SW 1271 (cell line): Measurements from ENCODE around the gene HELLS.
"Not testable (repeated sequence)": the region's sequence is repeated elsewhere in the genome, so short reads cannot be mapped to it uniquely, and the experiment has no call there.

Source experiments
- DNase-seq, 2 experiments: peaks; one replicate each; lab custom pipeline; 2025; lab: John Stamatoyannopoulos, UW

Gene HELLS

GRCh38 chr10:94545391-94546048 is at the start of gene HELLS:
Gene HELLS, plus strand, starts transcription at chr10:94545788. Its CDS starts 134 bp downstream, at chr10:94545922.
- peak; percentile 34 to 79 for DNase-seq

DNA sequence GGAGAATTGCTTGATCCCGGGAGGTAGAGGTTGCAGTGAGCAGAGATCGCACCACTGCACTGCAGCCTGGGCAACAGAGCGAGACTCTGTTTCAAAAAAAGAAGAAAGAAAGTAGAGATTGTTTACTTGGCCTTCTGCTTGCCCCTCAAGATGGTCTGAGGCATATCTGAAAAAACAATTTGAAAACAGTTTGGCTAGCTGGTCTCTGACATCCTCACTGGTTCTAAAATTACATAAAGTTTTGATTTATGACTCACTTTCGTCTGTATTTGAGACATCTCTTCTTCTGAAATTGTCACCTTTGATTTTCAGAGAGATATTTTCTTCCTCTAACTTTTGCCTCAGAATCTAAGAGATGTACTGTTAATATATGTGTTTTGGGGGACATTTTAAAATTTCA is 49.6 kb upstream of the HELLS start:
- no peak for DNase-seq

DNA sequence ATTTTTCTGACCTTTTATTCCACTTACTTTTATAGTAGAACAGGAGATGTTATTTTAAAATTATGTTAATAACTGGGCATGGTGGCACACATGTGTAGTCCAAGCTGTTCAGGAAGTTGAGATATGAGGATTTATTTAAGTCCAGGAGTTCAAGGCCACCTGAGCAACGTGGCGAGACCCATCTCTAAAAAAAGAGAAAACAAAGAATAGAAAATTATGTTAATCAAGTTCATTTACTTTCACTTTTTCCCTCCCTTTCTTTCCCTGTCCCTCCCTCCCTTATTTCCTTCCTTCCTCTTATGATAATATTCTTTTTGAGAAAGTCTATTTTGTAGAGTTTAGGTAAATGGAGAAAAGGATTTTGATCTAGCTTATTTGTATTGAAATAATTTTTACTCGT is 48.9 kb upstream of the HELLS start:
- no peak for DNase-seq

DNA sequence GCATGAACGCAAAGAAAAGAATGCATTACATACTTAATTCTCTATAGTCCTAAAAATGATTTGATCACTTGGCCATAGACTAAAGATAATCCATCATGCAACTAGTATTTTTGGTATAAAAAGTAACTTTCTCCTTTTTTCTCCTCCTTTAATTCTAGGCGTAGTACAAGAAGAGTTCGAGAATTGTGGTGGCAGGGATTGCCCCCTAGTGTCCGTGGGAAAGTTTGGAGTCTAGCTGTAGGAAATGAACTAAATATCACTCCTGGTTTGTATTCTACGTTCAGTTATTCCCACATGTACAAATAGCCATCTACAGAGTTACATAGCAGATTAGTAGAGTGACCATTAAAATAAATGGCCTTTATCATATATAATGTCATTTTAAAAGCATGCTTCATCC is 45.5 kb upstream of the HELLS start:
- peak in 1 of 2 experiments; percentile 20 for DNase-seq

DNA sequence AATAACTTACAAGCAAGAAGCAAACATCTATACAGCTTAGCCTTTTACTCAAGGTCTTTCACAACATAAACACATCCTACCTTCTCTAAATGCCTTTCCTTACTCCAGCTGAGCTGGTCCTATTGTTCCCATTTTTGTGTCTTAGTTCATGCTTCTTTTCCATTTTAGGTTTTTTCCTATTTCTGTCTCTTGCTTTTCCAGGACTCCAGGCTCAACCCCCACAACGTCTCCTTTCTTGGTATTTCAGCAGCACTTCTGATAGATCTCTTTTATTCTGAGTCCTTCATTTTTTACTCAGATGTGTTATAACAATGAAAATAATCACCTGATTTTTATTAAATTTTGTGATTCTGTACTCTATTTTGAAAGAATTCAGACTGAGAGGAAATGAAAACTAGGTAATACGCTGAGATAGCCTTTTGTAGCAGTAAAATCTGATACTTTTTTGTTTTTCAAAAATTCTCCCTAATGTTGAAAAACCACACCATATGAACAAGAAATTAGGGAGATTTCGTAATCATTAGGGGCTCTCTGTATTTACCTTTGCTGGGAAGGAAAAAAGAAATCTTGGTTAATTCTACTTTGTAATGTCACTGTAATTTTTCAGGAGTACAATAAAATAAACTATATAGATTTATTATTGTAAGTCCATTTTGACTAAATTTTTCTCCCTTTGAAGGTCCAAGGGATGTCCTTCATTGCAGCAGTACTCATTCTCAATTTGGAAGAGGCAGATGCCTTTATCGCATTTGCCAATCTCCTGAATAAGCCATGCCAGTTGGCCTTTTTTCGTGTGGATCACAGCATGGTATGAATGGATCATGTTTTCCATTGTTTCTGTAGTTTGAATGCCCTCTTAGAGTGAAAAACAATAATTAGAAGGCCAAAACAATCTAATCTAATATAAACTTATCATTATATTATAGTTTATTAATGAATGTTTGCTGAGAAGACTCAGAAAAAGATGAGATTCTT is 24.0 kb upstream of the HELLS start:
- no peak for DNase-seq

- no peak for DNase-seq
These were observed 21.4 kb upstream of the HELLS start for GRCh38 chr10:94524146-94524545.

- no peak for DNase-seq
These were observed 20.9 kb upstream of the HELLS start for GRCh38 chr10:94524711-94525110.

- DNase-seq: not testable (repeated sequence)
These were observed 14.0 kb upstream of the HELLS start for GRCh38 chr10:94531550-94531949.

DNA sequence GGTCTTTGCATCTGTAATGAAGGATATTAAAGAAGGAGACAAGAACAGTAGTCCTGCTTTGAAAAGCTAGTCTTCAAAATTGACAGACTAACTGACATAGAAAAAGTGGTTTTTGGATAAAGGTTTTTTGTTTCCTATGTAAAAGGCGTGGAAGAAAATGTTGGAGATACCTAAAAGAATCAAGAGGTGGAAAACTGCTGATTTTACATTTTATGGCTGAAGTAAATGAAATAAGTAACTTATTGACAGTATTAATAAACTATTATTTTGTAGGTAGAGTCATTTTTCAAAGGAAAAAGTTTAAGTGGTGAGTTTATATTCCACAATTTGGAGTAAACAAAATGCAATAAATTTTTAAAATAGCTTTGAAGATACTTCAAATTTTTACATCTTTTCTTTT is 12.6 kb upstream of the HELLS start:
- DNase-seq: no peak

GRCh38 chr10:94542282-94542681 is 3.3 kb upstream of the HELLS start:
- not testable (repeated sequence) for DNase-seq

DNA sequence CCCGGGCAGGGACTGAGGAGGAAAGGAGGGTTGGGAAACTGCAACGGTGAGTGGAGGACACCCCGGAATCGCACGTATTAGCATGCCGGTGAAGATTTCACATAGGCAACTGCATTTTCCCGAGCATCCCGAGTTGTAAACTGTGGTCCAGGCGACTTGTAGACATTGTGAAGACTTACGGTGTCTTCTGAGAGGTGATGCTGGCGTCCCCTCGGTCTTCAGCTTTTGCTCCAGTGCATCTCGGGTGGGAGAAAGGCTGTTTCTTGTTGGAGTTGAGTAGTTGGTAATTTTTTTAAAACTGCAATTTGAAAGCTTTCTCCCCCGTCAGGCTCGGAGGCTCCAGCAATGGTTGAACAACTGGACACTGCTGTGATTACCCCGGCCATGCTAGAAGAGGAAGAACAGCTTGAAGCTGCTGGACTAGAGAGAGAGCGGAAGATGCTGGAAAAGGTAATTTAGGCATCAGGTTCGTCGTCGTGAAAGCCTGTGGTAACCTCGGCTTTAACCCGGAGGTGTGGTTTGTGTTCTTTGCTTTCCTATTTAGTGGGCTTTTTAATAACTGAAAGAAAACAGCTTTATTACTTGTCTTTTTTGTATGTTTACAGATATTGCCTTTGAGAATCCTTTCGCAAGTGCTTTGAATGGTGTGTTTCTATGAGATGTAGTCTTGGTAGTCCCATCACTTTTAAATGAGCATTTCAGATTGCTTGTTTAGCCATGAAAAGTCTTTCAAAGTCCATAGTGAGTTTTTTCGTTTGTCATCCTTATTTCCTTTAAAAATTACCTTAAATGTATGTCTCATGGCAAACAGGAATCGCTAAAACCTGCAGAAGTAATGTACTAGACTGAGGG is 687 bp downstream of the HELLS start:
- peak in 1 of 2 experiments; percentile 15 for DNase-seq

- peak in 1 of 2 experiments; percentile 9 for DNase-seq
These were observed 1.3 kb downstream of the HELLS start for GRCh38 chr10:94546901-94547185.

GRCh38 chr10:94549221-94549620 is 3.6 kb downstream of the HELLS start:
- no peak for DNase-seq

DNA sequence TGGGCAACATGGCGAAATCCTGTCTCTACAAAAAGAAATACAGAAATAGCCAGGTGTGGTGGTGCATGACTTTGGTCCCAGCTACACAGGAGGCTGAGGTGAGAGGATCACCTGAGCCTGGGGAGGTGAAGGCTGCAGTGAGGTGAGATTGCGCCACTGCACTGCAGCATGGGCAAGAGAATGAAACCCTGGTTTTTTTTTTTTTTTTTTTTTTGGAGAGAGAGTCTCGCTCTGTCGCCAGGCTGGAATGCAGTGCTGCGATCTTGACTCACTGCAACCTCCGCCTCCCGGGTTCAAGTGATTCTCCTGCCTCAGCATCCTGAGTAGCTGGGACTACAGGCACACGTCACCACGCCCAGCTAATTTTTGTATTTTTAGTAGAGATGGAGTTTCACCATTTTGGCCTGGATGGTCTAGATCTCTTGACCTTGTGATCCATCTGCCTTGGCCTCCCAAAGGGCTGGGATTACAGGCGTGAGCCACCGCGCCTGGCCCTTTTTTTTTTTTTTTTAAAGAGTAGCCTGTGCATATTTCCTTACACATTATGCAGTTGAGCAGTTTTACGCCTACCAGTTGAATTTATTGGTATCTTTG is 22.2 kb downstream of the HELLS start:
- DNase-seq: not testable (repeated sequence)

DNA sequence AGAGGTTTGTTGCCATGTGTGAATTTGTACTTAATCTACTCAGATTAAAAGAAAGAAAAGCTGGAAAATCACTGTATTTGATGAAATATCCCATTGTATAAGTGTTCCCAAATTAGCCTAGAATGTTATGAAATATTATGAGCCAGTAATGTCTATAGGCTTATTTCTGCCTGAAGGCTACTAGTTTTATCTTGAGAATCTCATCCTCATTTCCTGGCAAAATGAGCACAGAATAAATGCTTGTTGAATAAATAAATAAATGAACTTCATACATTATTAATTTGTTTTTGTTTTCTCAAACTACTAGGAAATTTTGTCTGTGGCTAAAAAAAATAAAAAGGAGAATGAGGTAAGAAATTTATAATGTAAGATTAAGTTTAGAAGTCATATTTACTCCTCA is 25.5 kb downstream of the HELLS start:
- no peak for DNase-seq

DNA sequence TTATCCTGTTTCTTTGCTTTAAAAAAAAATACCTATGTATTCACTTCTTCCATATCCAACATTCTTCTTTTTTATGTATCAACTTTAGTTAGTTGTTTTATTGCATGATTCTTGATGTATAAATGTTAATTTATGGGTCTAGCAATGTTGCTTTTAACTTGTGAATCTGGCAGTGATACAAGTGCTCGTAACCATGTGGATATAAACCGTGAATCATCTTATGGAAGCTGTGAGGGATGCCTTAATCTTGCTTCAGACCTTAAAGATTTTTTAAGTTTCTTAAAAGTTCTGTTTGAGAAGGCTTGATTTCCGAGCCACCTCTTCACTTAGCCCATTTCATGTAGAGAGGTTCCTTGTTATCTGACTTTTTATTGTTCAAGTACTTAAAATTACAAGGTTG is 25.9 kb downstream of the HELLS start:
- no peak for DNase-seq

DNA sequence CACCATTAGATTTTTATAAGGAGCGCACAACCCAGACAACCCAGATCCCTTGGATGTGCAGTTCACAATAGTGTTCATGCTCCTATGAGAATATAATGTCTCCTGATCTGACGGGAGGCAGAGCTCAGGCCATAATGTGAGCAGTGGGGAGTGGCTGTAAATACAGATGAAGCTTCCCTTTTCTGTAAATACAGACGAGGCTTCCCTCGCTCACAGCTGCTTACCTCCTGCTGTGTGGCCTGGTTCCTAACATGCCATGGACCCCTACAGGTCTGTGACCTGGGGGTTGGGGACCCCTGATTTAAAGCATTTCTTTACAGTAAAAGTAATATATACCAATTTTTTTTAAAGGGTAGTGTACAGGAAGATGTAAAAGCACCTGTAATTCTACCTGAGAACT is 33.2 kb downstream of the HELLS start:
- no peak for DNase-seq

GRCh38 chr10:94583124-94583523 is 37.5 kb downstream of the HELLS start:
- no peak for DNase-seq

DNA sequence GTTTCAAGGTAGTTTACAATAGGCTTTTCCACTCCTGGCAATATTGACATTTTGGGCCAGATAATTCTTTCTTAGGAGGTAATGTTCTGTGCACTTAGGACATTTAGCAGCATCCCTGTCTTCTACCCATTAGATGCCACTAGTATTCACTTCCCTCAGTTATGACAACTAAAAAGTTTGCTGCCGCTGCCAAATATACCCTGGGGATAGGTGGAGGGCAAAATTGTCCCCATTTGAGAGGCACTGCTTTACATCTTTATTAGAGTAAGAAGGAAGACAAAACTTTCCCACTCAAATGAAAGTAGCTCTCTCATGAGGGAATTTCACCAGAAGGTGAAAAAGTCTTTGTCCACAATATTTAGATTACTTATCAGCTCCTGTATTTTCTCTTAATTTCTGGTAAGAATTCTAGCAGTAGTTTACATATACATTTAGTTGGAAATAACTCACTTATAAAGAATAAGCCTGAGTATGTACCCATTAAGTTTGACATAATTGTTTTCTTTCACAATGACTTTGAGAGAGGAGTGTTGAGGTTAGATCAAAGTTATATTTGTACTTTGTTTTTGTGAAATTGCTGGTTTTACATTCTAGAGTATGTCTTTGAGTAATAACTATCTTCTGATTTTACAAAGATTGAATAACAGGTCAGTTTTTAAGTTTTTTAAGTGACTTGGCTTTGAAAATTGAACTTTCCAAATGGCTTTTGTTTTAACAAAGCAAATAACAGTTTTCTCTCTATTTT is 46.0 kb downstream of the HELLS start:
- DNase-seq: no peak

- no peak for DNase-seq
These were observed 57.3 kb downstream of the HELLS start for GRCh38 chr10:94602729-94603515.

DNA sequence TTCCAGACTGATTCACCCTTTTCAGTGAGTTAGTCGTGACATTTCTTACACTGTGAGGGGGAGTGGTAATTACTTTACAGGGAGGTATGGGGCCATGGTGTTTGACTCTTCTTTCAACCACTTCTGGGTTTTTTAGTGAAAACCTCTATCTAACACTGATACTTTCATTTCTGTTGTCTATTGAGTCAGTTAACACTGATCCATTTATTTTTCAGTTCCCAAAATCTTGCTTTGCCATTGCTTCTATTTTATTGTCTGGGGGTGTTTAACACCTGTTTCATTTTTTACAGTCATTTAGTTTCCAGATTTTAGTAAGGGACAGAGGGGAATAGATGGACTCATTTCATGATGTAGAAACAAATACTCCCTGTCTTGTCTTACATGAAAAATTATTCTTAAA is 61.5 kb downstream of the HELLS start:
- no peak for DNase-seq
